ENCODE results near the gene OR1S2.
"Not testable (repeated sequence)": the region's sequence is repeated elsewhere in the genome, so short reads cannot be mapped to it uniquely, and the experiment has no call there.

OR1S2 gene, protein sequence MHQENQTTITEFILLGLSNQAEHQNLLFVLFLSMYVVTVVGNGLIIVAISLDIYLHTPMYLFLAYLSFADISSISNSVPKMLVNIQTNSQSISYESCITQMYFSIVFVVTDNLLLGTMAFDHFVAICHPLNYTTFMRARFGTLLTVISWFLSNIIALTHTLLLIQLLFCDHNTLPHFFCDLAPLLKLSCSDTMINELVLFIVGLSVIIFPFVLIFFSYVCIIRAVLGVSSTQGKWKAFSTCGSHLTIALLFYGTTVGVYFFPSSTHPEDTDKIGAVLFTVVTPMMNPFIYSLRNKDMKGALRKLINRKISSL

DNA sequence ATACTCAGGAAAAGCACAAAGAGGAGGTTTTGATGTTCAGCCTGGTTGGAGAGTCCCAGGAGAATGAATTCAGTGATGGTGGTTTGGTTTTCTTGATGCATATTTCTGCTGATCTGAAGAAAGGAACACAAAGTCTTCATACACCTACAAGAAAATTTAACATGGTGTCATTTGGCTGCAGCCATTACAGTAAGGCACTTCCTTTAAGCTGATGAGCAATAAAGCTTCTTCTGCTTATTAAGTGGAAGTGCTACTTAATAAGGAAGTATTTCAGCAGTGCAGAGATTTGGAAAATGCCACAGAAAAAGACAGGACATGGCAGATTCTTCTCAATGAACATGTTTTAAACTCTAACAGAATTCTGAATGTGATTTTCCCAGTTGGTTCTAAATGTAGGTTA, at the start of gene OR1S2:
Gene OR1S2, minus strand, starts transcription at position 101 of the 400 bp plus-strand sequence. Its CDS starts 0 bp downstream, at position 101.
- DNase-seq (ENCODE audit: low read depth in 2 of 2), result no peak

- DNase-seq (ENCODE audit: low read depth in 2 of 2), result no peak
Observed at GRCh38 chr11:58243954-58244353, 40.0 kb upstream of the OR1S2 start.

- DNase-seq (ENCODE audit: low read depth in 2 of 2), result no peak
Observed at GRCh38 chr11:58227956-58228615, 24.1 kb upstream of the OR1S2 start.

DNA sequence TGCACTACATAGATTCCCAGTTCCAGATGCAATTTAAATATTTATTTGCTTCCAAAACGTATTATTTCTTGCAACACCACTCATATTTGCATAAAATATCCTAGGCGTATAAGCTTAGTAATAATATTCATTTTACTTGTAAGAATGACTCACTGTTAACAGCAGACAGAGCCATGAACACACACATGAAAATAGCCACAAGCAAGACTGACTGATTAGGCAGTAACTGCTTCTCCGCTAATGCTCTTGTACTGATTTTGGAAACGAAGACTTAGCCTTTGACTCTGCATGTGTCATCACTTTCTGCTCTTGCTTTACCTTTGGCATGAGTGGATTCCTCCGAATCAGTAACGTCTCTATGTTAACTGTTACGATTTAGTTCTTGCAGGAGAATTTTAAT, 18.8 kb upstream of the OR1S2 start:
- DNase-seq (ENCODE audit: low read depth in 2 of 2), result no peak

DNA sequence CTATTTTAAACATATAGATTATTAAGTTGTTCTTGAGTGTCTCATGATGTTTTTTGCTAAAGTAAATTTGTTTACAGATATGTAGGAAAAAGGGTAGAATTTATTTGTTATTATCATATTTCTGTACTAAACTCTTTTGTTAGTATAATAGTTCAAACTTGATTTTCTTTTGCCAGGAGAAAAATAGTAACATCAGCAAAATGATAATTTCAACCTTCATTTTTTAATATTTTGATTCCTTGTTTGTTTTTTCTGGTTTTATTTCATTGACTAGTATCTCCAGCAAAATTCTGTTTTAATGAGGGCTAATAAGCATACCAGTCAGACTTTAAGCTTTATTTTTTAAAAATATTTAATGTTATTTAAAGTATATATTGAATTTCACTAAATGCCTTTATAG, 12.5 kb upstream of the OR1S2 start:
- DNase-seq (ENCODE audit: low read depth in 2 of 2), result no peak

GRCh38 chr11:58212420-58212819, 8.5 kb upstream of the OR1S2 start, which contains the start of gene OR1S1:
OR1S1 (plus strand) TSS chr11:58212720.
- DNase-seq (ENCODE audit: low read depth in 2 of 2), result not testable (repeated sequence)

DNA sequence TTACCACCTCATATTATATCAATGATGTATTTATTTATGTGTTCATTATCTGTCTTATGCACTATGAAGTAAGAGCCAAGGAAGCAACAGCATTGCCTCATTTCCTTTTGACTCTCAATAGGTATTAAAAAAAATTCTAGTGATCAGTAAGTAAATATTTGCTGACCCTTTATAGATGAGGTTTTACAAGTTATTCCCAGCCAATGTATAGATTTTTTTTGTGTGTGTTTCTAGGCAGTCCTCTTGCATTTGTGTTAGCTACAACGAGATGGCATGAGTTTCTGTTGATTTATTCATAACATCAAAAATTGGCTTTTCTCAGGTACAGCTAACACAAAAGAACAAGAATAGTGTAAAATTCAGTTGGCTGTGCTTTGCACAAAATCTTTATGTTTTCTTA, 4.7 kb downstream of the OR1S2 start:
- no peak for DNase-seq (ENCODE audit: low read depth in 2 of 2)

DNA sequence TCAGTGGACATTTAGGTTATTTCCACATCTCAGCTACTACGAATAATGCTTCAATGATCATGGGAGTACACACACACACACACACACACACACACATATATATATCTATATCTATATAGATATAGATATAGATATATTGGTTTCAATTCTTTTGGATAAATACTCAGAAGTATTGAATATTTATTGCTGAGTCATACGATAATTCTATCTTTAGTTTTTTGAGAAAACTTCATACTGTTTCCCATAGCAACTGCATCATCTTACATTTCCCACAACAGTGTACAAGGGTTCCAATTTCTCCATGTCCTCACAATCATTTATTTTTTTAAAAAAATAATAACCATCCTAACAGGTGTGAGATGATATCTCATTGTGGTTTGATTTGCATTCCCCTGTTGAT, 8.0 kb downstream of the OR1S2 start:
- no peak for DNase-seq (ENCODE audit: low read depth in 2 of 2)

DNA sequence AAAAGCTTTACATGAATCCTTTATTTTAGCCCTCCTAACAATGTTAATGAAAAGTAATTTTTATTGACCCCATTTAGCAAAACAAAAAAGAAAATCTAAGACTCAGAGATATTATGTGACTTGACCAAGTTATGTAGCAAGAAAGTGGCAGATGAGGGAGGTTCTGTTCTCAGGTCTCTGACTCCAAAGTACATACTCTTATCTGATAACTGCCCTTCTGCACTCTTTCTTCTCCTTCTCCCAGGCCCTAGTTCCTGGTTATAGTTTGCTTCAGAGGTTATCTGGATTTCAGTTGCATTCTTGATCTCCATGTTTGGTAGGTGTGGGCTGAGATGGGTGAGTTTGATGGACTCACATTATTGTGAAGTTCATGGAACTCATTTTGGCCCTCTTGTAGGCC, 10.6 kb downstream of the OR1S2 start:
- no peak for DNase-seq (ENCODE audit: low read depth in 2 of 2)

DNA sequence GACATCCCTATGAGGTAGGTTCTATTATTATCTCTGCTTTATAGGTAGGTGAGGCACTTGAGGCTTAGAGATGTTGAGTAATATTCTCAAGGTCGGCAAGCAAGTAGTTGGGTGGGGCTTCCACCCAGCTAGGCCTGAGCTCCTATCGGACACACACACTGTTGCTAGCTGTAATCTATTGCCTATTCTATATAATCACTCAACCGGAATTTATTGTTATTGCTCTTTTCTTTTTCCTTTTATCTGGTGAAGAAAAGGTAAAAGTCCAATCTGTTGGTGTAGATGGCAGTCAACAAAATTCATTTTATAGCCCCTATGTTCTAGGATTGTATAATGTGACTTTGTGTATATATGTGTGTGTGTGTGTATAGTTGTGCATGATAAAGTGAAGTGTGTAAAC, 11.7 kb downstream of the OR1S2 start:
- DNase-seq (ENCODE audit: low read depth in 2 of 2), result no peak

DNA sequence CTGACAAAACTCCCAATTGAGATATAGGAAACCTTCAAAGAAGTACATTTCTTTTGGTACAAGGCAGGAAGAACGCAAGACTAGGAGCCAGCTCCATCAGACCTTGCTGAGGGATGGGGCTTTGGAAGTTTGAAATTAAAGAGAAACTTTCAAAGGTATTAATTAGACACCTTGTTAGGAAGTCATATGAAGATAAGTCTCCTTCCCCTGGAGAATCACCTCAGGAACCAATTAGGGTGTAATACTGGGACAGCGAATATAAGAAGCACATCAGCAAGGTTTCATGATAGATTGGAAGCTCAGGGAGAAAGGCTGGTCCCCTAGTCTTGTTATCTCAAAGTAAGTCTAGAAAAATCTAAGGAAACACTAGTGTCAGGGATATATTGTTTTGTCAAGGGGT, 15.2 kb downstream of the OR1S2 start, which contains the start of gene OR9Q2:
Gene OR9Q2, plus strand, starts transcription at position 301 of the 400 bp plus-strand sequence. CDS start 1,421 bp downstream, outside the sequence.
- no peak for DNase-seq (ENCODE audit: low read depth in 2 of 2)

- DNase-seq (ENCODE audit: low read depth in 2 of 2), result no peak
Observed at GRCh38 chr11:58186938-58187337, 17.0 kb downstream of the OR1S2 start.

DNA sequence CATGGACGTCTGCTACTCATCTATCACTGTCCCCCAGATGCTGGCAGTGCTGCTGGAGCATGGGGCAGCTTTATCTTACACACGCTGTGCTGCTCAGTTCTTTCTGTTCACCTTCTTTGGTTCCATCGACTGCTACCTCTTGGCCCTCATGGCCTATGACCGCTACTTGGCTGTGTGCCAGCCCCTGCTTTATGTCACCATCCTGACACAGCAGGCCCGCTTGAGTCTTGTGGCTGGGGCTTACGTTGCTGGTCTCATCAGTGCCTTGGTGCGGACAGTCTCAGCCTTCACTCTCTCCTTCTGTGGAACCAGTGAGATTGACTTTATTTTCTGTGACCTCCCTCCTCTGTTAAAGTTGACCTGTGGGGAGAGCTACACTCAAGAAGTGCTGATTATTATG, 24.3 kb downstream of the OR1S2 start:
- DNase-seq (ENCODE audit: low read depth in 2 of 2), result no peak

- no peak for DNase-seq (ENCODE audit: low read depth in 2 of 2)
Observed at GRCh38 chr11:58178444-58178843, 25.5 kb downstream of the OR1S2 start.

GRCh38 chr11:58177409-58178054, 26.4 kb downstream of the OR1S2 start:
- DNase-seq (ENCODE audit: low read depth in 2 of 2), result no peak

- DNase-seq (ENCODE audit: low read depth in 2 of 2), result no peak
Observed at GRCh38 chr11:58165504-58166106, 38.3 kb downstream of the OR1S2 start.

- DNase-seq (ENCODE audit: low read depth in 2 of 2), result no peak
Observed at GRCh38 chr11:58164990-58165389, 39.0 kb downstream of the OR1S2 start.

GRCh38 chr11:58164389-58164788, 39.6 kb downstream of the OR1S2 start:
- DNase-seq (ENCODE audit: low read depth in 2 of 2), result no peak

Data from stimulated activated CD8-positive, alpha-beta memory T cell treated with anti-CD3 and anti-CD28 coated beads, Interleukin-7, amount 100 ng/mL, for 4 hours (primary cell).